ENCODE results near the gene CNR2. TPM values are rescaled to one million over a fixed set of nuclear protein-coding genes. Genes with fewer than 3 reads are reported as not detected.
"Not testable (repeated sequence)": the region's sequence is repeated elsewhere in the genome, so short reads cannot be mapped to it uniquely, and the experiment has no call there.

CNR2 gene
- total RNA-seq, 2 donors from 2014 or later, result not detected

DNA sequence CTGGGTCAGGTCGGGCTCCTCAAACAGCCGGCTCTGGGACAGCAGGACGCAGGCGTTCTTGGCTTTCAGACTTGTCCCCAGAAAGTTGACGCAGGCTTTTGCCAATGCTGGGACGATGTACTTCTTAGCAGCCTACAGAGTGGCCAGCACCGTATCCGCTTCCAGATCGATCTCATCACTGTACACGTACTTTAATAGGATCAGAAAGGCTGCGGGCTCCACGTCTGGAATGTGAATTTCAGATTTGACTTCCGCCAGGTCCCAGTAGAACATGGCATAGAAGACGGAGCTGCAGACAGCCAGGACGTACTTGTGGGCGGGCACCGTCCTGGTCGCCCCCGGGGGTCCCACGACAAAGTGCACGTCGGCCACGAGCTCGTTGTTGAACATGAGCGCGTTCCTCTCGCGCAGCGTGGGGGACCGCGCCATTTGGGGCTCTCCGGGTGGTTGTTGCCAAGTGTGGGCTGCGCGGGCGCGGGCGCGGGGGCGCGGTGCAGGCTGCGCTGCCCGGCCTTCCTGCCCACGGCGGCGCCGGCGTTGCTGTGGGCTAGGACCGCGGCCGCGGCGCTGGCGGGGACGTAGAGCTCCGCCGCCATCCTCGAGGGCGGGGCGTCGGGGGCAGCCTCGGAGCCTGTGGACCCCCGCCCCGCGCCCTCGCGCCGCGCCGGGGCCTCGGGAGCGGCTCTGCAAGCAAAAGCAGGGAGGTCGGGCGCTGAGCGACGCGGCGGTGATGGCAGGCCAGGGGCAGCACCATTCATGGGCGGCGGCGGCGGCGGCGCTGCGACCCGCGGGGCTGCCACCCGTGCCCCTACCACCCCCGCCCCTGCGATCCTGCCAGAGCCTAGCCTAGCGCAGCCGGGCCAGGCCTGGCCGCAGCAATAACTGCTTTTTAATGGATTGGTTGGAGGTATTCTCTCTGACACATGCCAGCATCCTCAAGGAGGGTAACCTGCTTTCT is 10.6 kb downstream of the CNR2 start:
- Histone ChIP-seq H3K9me3 (ENCODE audit: control insufficient read depth, low read length) (no peaks in the 10 kb centered on the region), H3K4me1 (ENCODE audit: control insufficient read depth, insufficient read depth, low read length) (no peaks in the 10 kb centered on the region), H3K27me3 (ENCODE audit: control insufficient read depth, insufficient read depth, low read length, poor library complexity, severe bottlenecking) (peaks cover 49% of the 10 kb centered on the region), H3K9ac (ENCODE audit: extremely low read depth, low read length, poor library complexity, severe bottlenecking) (no peak overlapping the region), H3K36me3 (ENCODE audit: control insufficient read depth, insufficient read depth, low read length) (no peaks in the 10 kb centered on the region), H3K27ac (ENCODE audit: low read depth, low read length) (no peak overlapping the region), H3K4me3 (ENCODE audit: low read length) (peak overlapping the region; percentile 64)
- TF ChIP-seq, protein P1, sequence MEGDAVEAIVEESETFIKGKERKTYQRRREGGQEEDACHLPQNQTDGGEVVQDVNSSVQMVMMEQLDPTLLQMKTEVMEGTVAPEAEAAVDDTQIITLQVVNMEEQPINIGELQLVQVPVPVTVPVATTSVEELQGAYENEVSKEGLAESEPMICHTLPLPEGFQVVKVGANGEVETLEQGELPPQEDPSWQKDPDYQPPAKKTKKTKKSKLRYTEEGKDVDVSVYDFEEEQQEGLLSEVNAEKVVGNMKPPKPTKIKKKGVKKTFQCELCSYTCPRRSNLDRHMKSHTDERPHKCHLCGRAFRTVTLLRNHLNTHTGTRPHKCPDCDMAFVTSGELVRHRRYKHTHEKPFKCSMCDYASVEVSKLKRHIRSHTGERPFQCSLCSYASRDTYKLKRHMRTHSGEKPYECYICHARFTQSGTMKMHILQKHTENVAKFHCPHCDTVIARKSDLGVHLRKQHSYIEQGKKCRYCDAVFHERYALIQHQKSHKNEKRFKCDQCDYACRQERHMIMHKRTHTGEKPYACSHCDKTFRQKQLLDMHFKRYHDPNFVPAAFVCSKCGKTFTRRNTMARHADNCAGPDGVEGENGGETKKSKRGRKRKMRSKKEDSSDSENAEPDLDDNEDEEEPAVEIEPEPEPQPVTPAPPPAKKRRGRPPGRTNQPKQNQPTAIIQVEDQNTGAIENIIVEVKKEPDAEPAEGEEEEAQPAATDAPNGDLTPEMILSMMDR (conservative IDR thresholded peaks at IDR 0.05), result no peak
- peak; percentile 64 for DNase-seq
- Mint-ChIP-seq H3K36me3 (ENCODE audit: low read depth) (no peaks in the 10 kb centered on the region), H3K9me3 (no peaks in the 10 kb centered on the region), H3K27ac (no peak overlapping the region), H3K4me3 (peak overlapping the region; percentile 42), H3K4me1 (peaks cover 7% of the 10 kb centered on the region), H3K27me3 (ENCODE audit: insufficient read depth) (peaks cover 53% of the 10 kb centered on the region)
- 27 to 39% methylated on average over 41 to 92 of the region's 92 CpGs for WGBS, 2 experiments (ENCODE audit: insufficient coverage in 1 of 2, insufficient read length in 1 of 2)

- DNase-seq; H3K4me3 Mint-ChIP-seq; H3K36me3 Mint-ChIP-seq (ENCODE audit: low read depth); H3K4me1 ChIP-seq (ENCODE audit: control insufficient read depth, insufficient read depth, low read length); H3K9ac ChIP-seq (ENCODE audit: extremely low read depth, low read length, poor library complexity, severe bottlenecking); H3K36me3 ChIP-seq (ENCODE audit: control insufficient read depth, insufficient read depth, low read length); H3K4me1 Mint-ChIP-seq; H3K27ac Mint-ChIP-seq; H3K9me3 ChIP-seq (ENCODE audit: control insufficient read depth, low read length); H3K27ac ChIP-seq (ENCODE audit: low read depth, low read length); H3K4me3 ChIP-seq (ENCODE audit: low read length); H3K9me3 Mint-ChIP-seq: not testable (repeated sequence)
- H3K27me3 Mint-ChIP-seq (ENCODE audit: insufficient read depth), result peaks cover 53% of the 10 kb centered on the region
- H3K27me3 ChIP-seq (ENCODE audit: control insufficient read depth, insufficient read depth, low read length, poor library complexity, severe bottlenecking), result peaks cover 43% of the 10 kb centered on the region
- WGBS, 2 experiments (ENCODE audit: insufficient coverage in 1 of 2, insufficient read length in 1 of 2), result 82 to 91% methylated on average over 3 to 8 of the region's 8 CpGs
These were observed 13.1 kb downstream of the CNR2 start for GRCh38 chr1:23900017-23900416.

DNA sequence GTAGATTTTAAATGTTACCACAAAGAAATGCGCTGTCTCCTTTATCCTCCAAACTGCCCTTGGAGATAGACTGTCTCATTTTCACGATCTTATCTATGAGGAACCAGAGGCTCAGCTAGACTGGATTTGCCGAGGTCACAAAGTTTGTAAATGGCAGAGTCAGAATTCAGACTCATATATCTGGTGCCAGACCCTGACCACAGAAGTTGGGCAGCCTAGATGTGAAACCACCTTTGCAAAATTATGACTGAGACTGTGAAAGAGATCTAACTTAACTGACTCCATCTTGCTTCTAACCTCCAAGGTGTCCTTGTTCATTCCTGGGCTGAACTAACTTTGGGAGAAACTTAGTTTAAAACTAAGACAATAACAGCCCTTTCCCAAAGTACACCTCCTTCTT is 14.1 kb downstream of the CNR2 start:
- Mint-ChIP-seq H3K4me1 (peaks cover 5% of the 10 kb centered on the region), H3K27ac (no peak overlapping the region), H3K4me3 (no peak overlapping the region), H3K9me3 (no peaks in the 10 kb centered on the region), H3K36me3 (ENCODE audit: low read depth) (no peaks in the 10 kb centered on the region), H3K27me3 (ENCODE audit: insufficient read depth) (peaks cover 44% of the 10 kb centered on the region)
- TF ChIP-seq, protein P1 (conservative IDR thresholded peaks at IDR 0.05), result no peak
- H3K4me1 ChIP-seq (ENCODE audit: control insufficient read depth, insufficient read depth, low read length), result no peaks in the 10 kb centered on the region
- H3K27me3 ChIP-seq (ENCODE audit: control insufficient read depth, insufficient read depth, low read length, poor library complexity, severe bottlenecking), result peaks cover 36% of the 10 kb centered on the region
- H3K9ac ChIP-seq (ENCODE audit: extremely low read depth, low read length, poor library complexity, severe bottlenecking), result no peak overlapping the region
- no peaks in the 10 kb centered on the region for H3K36me3 ChIP-seq (ENCODE audit: control insufficient read depth, insufficient read depth, low read length)
- DNase-seq, result no peak
- no peaks in the 10 kb centered on the region for H3K9me3 ChIP-seq (ENCODE audit: control insufficient read depth, low read length)
- 95 to 98% methylated on average over 3 of the region's 3 CpGs for WGBS, 2 experiments (ENCODE audit: insufficient coverage in 1 of 2, insufficient read length in 1 of 2)
- H3K27ac ChIP-seq (ENCODE audit: low read depth, low read length), result no peak overlapping the region
- H3K4me3 ChIP-seq (ENCODE audit: low read length), result no peak overlapping the region
